ENCODE results near the gene AGBL1. TPM values are rescaled to one million over a fixed set of nuclear protein-coding genes. Genes with fewer than 3 reads are reported as not detected.
"Not testable (repeated sequence)": the region's sequence is repeated elsewhere in the genome, so short reads cannot be mapped to it uniquely, and the experiment has no call there.

The AGBL1 gene
- total RNA-seq, 3 donors from 2014 or later (not counting 1 experiment from before 2014, with no cell fraction given): not detected

DNA sequence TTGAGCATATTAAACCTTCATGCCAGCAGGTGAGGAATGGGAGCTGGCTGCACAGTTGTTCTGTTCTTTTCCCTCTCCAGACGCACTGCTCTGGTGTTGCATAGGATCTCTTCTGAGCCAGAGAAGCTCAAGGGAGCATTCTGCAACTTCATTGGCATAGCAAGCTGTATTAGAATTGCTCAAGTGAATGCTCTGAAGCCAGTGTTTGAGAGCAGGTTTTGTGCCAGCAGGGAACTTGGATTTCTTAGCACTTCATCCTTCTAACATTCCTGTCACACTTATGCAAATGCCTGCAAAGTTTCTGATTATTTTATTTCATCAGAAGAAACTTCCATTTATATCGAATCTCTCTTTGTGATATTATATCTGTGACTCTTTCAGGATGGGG, 366.6 kb downstream of the AGBL1 start:
- no peaks in the 10 kb centered on the region for H3K4me1 Mint-ChIP-seq
- H3K27me3 ChIP-seq (ENCODE audit: control insufficient read depth, insufficient read depth, low read length): no peaks in the 10 kb centered on the region
- no peaks in the 10 kb centered on the region for H3K27me3 Mint-ChIP-seq (ENCODE audit: low read depth in 2 of 2)
- H3K36me3 ChIP-seq (ENCODE audit: control insufficient read depth, insufficient read depth, low read length): no peaks in the 10 kb centered on the region
- TF ChIP-seq, protein P1, sequence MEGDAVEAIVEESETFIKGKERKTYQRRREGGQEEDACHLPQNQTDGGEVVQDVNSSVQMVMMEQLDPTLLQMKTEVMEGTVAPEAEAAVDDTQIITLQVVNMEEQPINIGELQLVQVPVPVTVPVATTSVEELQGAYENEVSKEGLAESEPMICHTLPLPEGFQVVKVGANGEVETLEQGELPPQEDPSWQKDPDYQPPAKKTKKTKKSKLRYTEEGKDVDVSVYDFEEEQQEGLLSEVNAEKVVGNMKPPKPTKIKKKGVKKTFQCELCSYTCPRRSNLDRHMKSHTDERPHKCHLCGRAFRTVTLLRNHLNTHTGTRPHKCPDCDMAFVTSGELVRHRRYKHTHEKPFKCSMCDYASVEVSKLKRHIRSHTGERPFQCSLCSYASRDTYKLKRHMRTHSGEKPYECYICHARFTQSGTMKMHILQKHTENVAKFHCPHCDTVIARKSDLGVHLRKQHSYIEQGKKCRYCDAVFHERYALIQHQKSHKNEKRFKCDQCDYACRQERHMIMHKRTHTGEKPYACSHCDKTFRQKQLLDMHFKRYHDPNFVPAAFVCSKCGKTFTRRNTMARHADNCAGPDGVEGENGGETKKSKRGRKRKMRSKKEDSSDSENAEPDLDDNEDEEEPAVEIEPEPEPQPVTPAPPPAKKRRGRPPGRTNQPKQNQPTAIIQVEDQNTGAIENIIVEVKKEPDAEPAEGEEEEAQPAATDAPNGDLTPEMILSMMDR (IDR thresholded peaks at IDR 0.05): no peak
- no peaks in the 10 kb centered on the region for H3K36me3 Mint-ChIP-seq
- no peak for DNase-seq
- ATAC-seq: no peak
- H3K4me1 ChIP-seq (ENCODE audit: control insufficient read depth, insufficient read depth, low read length): no peaks in the 10 kb centered on the region
- no peak overlapping the region for H3K27ac ChIP-seq (ENCODE audit: low read length)
- H3K4me3 ChIP-seq (ENCODE audit: low read length): no peak overlapping the region
- no peaks in the 10 kb centered on the region for H3K9me3 ChIP-seq (ENCODE audit: control insufficient read depth, insufficient read depth, low read length)
- H3K9me3 Mint-ChIP-seq: peaks cover 0 to 2% of the 10 kb centered on the region in 2 donors
- WGBS (ENCODE audit: insufficient coverage): 95% methylated on average over 1 of the region's 2 CpGs
- H3K4me3 Mint-ChIP-seq: no peak overlapping the region
- no peak overlapping the region for H3K27ac Mint-ChIP-seq
- intact Hi-C loops (cut with micrococcal nuclease): no loop called here

GRCh38 chr15:86465470-86466039, 385.9 kb downstream of the AGBL1 start:
- H3K36me3 Mint-ChIP-seq; H3K27me3 ChIP-seq (ENCODE audit: control insufficient read depth, insufficient read depth, low read length); intact Hi-C loops (cut with micrococcal nuclease); DNase-seq; H3K27me3 Mint-ChIP-seq (ENCODE audit: low read depth in 2 of 2); H3K4me1 Mint-ChIP-seq; ATAC-seq; H3K27ac ChIP-seq (ENCODE audit: low read length); H3K4me3 ChIP-seq (ENCODE audit: low read length); H3K4me3 Mint-ChIP-seq; H3K4me1 ChIP-seq (ENCODE audit: control insufficient read depth, insufficient read depth, low read length); H3K36me3 ChIP-seq (ENCODE audit: control insufficient read depth, insufficient read depth, low read length); H3K9me3 ChIP-seq (ENCODE audit: control insufficient read depth, insufficient read depth, low read length); H3K27ac Mint-ChIP-seq: not testable (repeated sequence)
- H3K9me3 Mint-ChIP-seq: peaks cover 11 to 14% of the 10 kb centered on the region in 2 donors
- 91% methylated on average over 8 of the region's 8 CpGs for WGBS (ENCODE audit: insufficient coverage)

DNA sequence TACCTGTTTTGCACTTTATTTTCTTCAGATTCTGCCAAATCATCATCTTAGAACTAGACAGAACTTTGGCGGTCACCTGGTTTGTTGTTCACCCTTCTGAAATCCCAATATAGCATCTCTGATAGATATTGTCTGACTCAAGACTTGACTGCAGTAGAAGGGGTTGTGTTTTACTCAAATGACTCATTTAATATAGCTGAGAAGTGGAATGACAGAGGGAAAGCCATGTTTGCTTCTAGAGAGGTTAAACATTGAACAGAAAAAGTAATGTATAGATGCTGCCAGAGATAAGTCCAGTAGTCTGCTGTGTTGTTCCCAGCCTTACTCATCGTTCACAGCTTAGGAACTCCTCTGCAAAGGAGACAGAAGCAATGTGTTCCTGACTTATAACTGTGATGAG, 402.0 kb downstream of the AGBL1 start:
- H3K36me3 Mint-ChIP-seq: no peaks in the 10 kb centered on the region
- H3K4me3 ChIP-seq (ENCODE audit: low read length): no peak overlapping the region
- H3K4me1 Mint-ChIP-seq: no peaks in the 10 kb centered on the region
- H3K4me1 ChIP-seq (ENCODE audit: control insufficient read depth, insufficient read depth, low read length): no peaks in the 10 kb centered on the region
- WGBS (ENCODE audit: insufficient coverage): 96% methylated on average over 2 of the region's 2 CpGs
- H3K4me3 Mint-ChIP-seq: no peak overlapping the region
- DNase-seq (no peak), ATAC-seq (no peak)
- no peak overlapping the region for H3K27ac ChIP-seq (ENCODE audit: low read length)
- no peaks in the 10 kb centered on the region for H3K27me3 ChIP-seq (ENCODE audit: control insufficient read depth, insufficient read depth, low read length)
- no peaks in the 10 kb centered on the region for H3K36me3 ChIP-seq (ENCODE audit: control insufficient read depth, insufficient read depth, low read length)
- H3K27ac Mint-ChIP-seq: no peak overlapping the region
- intact Hi-C loops (cut with micrococcal nuclease): no loop called here
- TF ChIP-seq, protein P1 (IDR thresholded peaks at IDR 0.05): no peak
- H3K9me3 ChIP-seq (ENCODE audit: control insufficient read depth, insufficient read depth, low read length): no peaks in the 10 kb centered on the region
- H3K9me3 Mint-ChIP-seq: peaks cover 0 to 3% of the 10 kb centered on the region in 2 donors
- H3K27me3 Mint-ChIP-seq (ENCODE audit: low read depth in 2 of 2): no peaks in the 10 kb centered on the region

GRCh38 chr15:86483936-86484335, 404.3 kb downstream of the AGBL1 start:
- intact Hi-C loops (cut with micrococcal nuclease): no loop called here

More at GRCh38 chr15:86483936-86484335, 404.3 kb downstream of the AGBL1 start:
- DNase-seq: no peak
- no peaks in the 10 kb centered on the region for H3K36me3 ChIP-seq (ENCODE audit: control insufficient read depth, insufficient read depth, low read length)
- Mint-ChIP-seq H3K4me1 (no peaks in the 10 kb centered on the region), H3K27ac (no peak overlapping the region), H3K27me3 (ENCODE audit: low read depth in 2 of 2) (no peaks in the 10 kb centered on the region), H3K9me3 (peaks cover 0 to 2% of the 10 kb centered on the region in 2 donors), H3K36me3 (no peaks in the 10 kb centered on the region), H3K4me3 (no peak overlapping the region)
- ATAC-seq: no peak
- no peaks in the 10 kb centered on the region for H3K4me1 ChIP-seq (ENCODE audit: control insufficient read depth, insufficient read depth, low read length)
- no CpG with 5 or more reads among the region's 1 CpG for WGBS (ENCODE audit: insufficient coverage)
- no peak overlapping the region for H3K27ac ChIP-seq (ENCODE audit: low read length)
- no peak overlapping the region for H3K4me3 ChIP-seq (ENCODE audit: low read length)
- no peaks in the 10 kb centered on the region for H3K27me3 ChIP-seq (ENCODE audit: control insufficient read depth, insufficient read depth, low read length)
- TF ChIP-seq, protein P1 (IDR thresholded peaks at IDR 0.05): no peak
- no peaks in the 10 kb centered on the region for H3K9me3 ChIP-seq (ENCODE audit: control insufficient read depth, insufficient read depth, low read length)
